B cell (primary cell): ENCODE measurements around the gene DACH1. TPM values are rescaled to one million over a fixed set of nuclear protein-coding genes. Genes with fewer than 3 reads are reported as not detected.

ENCODE experiments used
- ATAC-seq: fragments of 200-7000 bp; cut with Tn5 transposase; one replicate; pipeline ENCODE4 v1.10.0; 2021; ENCODE audit warnings: low read depth, mild to moderate bottlenecking, moderate number of reproducible peaks, moderate library complexity
- CTCF ChIA-PET: fragments of 350-600 bp; sonication (Branson Sonifier 250); formaldehyde crosslinking; loops from one replicate; lab custom pipeline; 2021; ENCODE audit warnings: antibody characterized with exemption, inconsistent platforms; lab: Charles Lee
- POLR2A ChIA-PET: fragments of 350-600 bp; sonication (Branson Sonifier 250); formaldehyde crosslinking; loops from one replicate; lab custom pipeline; 2021; ENCODE audit warnings: antibody characterized with exemption; lab: Charles Lee
- DNase-seq: peaks from one replicate; pipeline ENCODE4 v3.0.0; 2013
- H2AFZ ChIP-seq: 2 replicates; pipeline ENCODE4 v1.6.1; 2012; ENCODE audit warnings: mild to moderate bottlenecking, low read depth, low read length; ENCODE audit not compliant: insufficient read depth, poor library complexity, severe bottlenecking
- H3K27ac ChIP-seq, 2 donors: 1 replicate in 1 of 2; 2 replicates in 1 of 2; pipeline ENCODE4 v1.5.1; 2012 to 2013; ENCODE audit warnings: low read length in 2 of 2, mild to moderate bottlenecking in 2 of 2, moderate library complexity in 1 of 2
- H3K27me3 ChIP-seq, 4 experiments: fragments of 200-600 bp in 1 of 4; sonication (generic) in 1 of 4; replicated peaks in 1 of 4; 1 replicate in 2 of 4; 2 replicates in 2 of 4; pipeline versions ENCODE4 v1.6.1 to v1.7.0; 2013 to 2016; ENCODE audit warnings: low read length in 3 of 4, mild to moderate bottlenecking in 2 of 4, mixed read lengths in 1 of 4, moderate library complexity in 1 of 4; ENCODE audit not compliant: insufficient read depth in 4 of 4, control insufficient read depth in 3 of 4; ENCODE audit errors: control extremely low read depth in 1 of 4
- H3K36me3 ChIP-seq, 2 experiments: replicated peaks in 1 of 2; 1 replicate in 1 of 2; 2 replicates in 1 of 2; pipeline versions ENCODE4 v1.6.1 to v1.7.1; 2013; ENCODE audit warnings: low read length in 1 of 2; ENCODE audit not compliant: insufficient read depth in 2 of 2, control insufficient read depth in 1 of 2; ENCODE audit errors: control extremely low read depth in 1 of 2, extremely low read depth in 1 of 2
- H3K4me1 ChIP-seq, 2 donors: fragments of 200-600 bp in 1 of 2; sonication (generic) in 1 of 2; 1 replicate in 1 of 2; 2 replicates in 1 of 2; pipeline versions ENCODE4 v1.5.1 to v1.6.1; 2013 to 2017; ENCODE audit warnings: low read length in 2 of 2; ENCODE audit not compliant: control insufficient read depth in 2 of 2, insufficient read depth in 2 of 2
- H3K4me2 ChIP-seq: replicated peaks from 2 replicates; pipeline ENCODE3; 2012; ENCODE audit warnings: mild to moderate bottlenecking, low read depth, low read length; ENCODE audit not compliant: poor library complexity, severe bottlenecking
- H3K4me3 ChIP-seq, 5 experiments: fragments of 200-600 bp in 1 of 5; sonication (generic) in 1 of 5; 1 replicate in 3 of 5; 2 replicates in 2 of 5; pipeline versions ENCODE4 v1.5.1 to v1.7.0; 2011 to 2016; ENCODE audit warnings: low read length in 4 of 5, mild to moderate bottlenecking in 4 of 5, low read depth in 2 of 5, control low read depth in 1 of 5, moderate library complexity in 1 of 5; ENCODE audit not compliant: insufficient read depth in 1 of 5; ENCODE audit errors: control extremely low read depth in 1 of 5, extremely low read depth in 1 of 5
- H3K79me2 ChIP-seq: fragments of 200-600 bp; sonication (generic); one replicate; pipeline ENCODE4 v1.6.0; 2016; ENCODE audit warnings: low read length; ENCODE audit not compliant: control insufficient read depth, insufficient read depth
- H3K9ac ChIP-seq: fragments of 200-600 bp; sonication (generic); 2 replicates; pipeline ENCODE4 v1.6.1; 2017; ENCODE audit warnings: mild to moderate bottlenecking, low read length, moderate library complexity
- H3K9me3 ChIP-seq, 3 donors: one replicate each; pipeline versions ENCODE4 v1.6.1 to v1.7.1; 2013; ENCODE audit warnings: low read length in 2 of 3; ENCODE audit not compliant: control insufficient read depth in 2 of 3, insufficient read depth in 1 of 3; ENCODE audit errors: control extremely low read depth in 1 of 3
- H4K20me1 ChIP-seq: 2 replicates; pipeline ENCODE4 v1.6.0; 2012; ENCODE audit warnings: mild to moderate bottlenecking, low read length; ENCODE audit not compliant: insufficient read depth, control insufficient read depth, poor library complexity, severe bottlenecking
- H3K27ac Mint-ChIP-seq: one replicate; pipeline ENCODE4 v1.8.0; 2021; ENCODE audit warnings: mixed read lengths
- H3K27me3 Mint-ChIP-seq: one replicate; pipeline ENCODE4 v1.8.0; 2021; ENCODE audit warnings: mixed read lengths
- H3K4me1 Mint-ChIP-seq: one replicate; pipeline ENCODE4 v1.8.0; 2021; ENCODE audit warnings: mixed read lengths
- H3K4me3 Mint-ChIP-seq: one replicate; pipeline ENCODE4 v1.8.0; 2021; ENCODE audit warnings: mixed read lengths
- H3K9me3 Mint-ChIP-seq: one replicate; pipeline ENCODE4 v1.8.0; 2022; ENCODE audit warnings: mixed read lengths; ENCODE audit not compliant: insufficient read depth
- CTCF ChIP-seq: fragments of 200-600 bp; IDR thresholded peaks from one replicate; pipeline ENCODE4 v1.8.0; 2022; ENCODE audit warnings: antibody characterized with exemption, mild to moderate bottlenecking
- EZH2 ChIP-seq: IDR thresholded peaks from 2 replicates; pipeline ENCODE4 v1.6.1; 2012; ENCODE audit warnings: borderline replicate concordance, low read depth, mild to moderate bottlenecking, moderate library complexity, low read length; ENCODE audit not compliant: insufficient read depth, poor library complexity, severe bottlenecking
- WGBS: methylation state at CpG from one replicate; pipeline ENCODE4 v1.1.5; 2013; ENCODE audit warnings: missing lambda C conversion rate; ENCODE audit not compliant: insufficient coverage; 5-methylcytosine and 5-hydroxymethylcytosine counted together
- intact Hi-C: fragments of 100-400 bp; cut with micrococcal nuclease; formaldehyde crosslinking; loops from one replicate; pipeline ENCODE4 v1.10.0; 2022
- polyA plus RNA-seq: library from polyadenylated mRNA; depleted of rRNA; stranded (reverse); fragments of >200 nt; gene quantifications from 2 replicates; pipeline ENCODE4 v1.2.3, GENCODE V29; 2012
- total RNA-seq, 2 donors: library from RNA; stranded (reverse); fragments of 120-200 nt in 1 of 2; gene quantifications; 1 replicate in 1 of 2; 2 replicates in 1 of 2; pipeline versions ENCODE4 v1.2.3 to v1.2.4, GENCODE V29; 2013 to 2022

The DACH1 gene
- total and polyA plus RNA-seq, 2 donors (not counting 1 experiment from before 2014, with no cell fraction given), result not detected

DNA sequence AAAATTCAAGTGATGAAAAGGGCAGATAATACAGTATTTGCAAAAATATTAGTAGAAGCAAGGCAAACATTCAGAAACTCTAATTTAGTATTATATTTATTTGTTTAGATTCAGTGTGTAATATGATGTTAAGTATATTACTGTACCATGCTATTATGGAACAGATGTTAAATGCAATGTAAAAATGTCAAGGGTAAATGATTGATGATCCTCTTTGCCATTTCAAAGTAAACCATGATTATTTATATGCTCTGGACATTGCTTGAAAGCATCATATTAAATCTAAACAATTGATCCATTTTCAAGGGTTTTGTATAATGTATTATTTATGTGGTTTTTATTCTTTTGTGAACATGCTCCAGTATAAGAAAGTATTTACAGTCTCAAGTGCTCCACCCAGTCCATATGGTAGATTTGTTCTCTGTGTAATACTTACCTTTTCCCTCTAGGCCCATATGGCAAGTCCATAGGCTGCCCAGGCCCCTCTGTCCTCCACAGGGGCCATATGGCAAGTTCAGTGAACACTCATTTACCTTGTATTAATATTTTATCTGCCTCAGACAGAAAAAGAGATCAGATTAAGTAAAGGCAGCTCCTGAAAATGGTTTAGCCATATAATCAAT lies 353.5 kb downstream of the DACH1 start:
- CTCF ChIA-PET, result no interaction called here
- H3K27me3 ChIP-seq, result no peaks in the 10 kb centered on the region
- no peaks in the 10 kb centered on the region for H3K9me3 ChIP-seq
- no peak overlapping the region for H3K4me3 ChIP-seq
- no peaks in the 10 kb centered on the region for H3K4me1 ChIP-seq
- no peak overlapping the region for H3K27ac ChIP-seq
- POLR2A ChIA-PET, result no interaction called here
- TF ChIP-seq EZH2 (no peak), CTCF (no peak)
- DNase-seq (no peak), ATAC-seq (no peak)
- H3K36me3 ChIP-seq, result no peaks in the 10 kb centered on the region
- no peak overlapping the region for H3K4me2 ChIP-seq
- Mint-ChIP-seq H3K27ac (no peak overlapping the region), H3K27me3 (no peaks in the 10 kb centered on the region), H3K4me3 (no peak overlapping the region), H3K9me3 (no peaks in the 10 kb centered on the region), H3K4me1 (no peaks in the 10 kb centered on the region)
- intact Hi-C loops, result no loop called here
- H2AFZ ChIP-seq, result no peak overlapping the region
- no peaks in the 10 kb centered on the region for H3K79me2 ChIP-seq
- no peaks in the 10 kb centered on the region for H4K20me1 ChIP-seq
- no peak overlapping the region for H3K9ac ChIP-seq

DNA sequence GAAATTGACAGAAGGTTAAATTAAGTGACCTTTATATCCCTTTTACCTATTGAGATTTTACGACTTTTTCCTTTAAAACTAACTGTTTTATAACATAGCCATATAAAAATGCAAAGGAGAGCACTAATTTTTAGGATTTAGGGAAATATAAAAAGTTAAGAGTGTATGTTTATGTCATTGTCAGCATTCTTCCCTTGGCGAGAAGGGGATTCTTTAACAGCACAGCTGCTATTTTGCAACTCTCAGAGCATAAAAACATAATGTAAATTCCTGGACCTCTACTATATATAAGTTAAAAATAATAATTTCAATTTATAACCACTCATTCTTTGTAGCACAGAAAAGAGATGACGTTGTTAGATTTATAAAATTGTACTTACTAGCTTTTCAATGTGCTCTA lies 363.2 kb downstream of the DACH1 start:
- no peaks in the 10 kb centered on the region for H3K4me1 ChIP-seq
- ChIA-PET CTCF (no interaction called here), POLR2A (no interaction called here)
- no peak overlapping the region for H3K27ac ChIP-seq
- no peaks in the 10 kb centered on the region for H4K20me1 ChIP-seq
- H3K4me3 ChIP-seq, result no peak overlapping the region
- WGBS, result no CpG with 5 or more reads among the region's 3 CpGs
- TF ChIP-seq EZH2, result no peak
- TF ChIP-seq CTCF, result no peak
- H3K27me3 ChIP-seq, result no peaks in the 10 kb centered on the region
- no peak overlapping the region for H3K4me2 ChIP-seq
- H3K4me1 Mint-ChIP-seq, result no peaks in the 10 kb centered on the region
- no peaks in the 10 kb centered on the region for H3K27me3 Mint-ChIP-seq
- no peak overlapping the region for H3K27ac Mint-ChIP-seq
- no peak for DNase-seq
- no peaks in the 10 kb centered on the region for H3K79me2 ChIP-seq
- H3K9ac ChIP-seq, result no peak overlapping the region
- intact Hi-C loops, result no loop called here
- no peaks in the 10 kb centered on the region for H3K9me3 Mint-ChIP-seq
- no peak overlapping the region for H3K4me3 Mint-ChIP-seq
- H2AFZ ChIP-seq, result no peak overlapping the region
- ATAC-seq, result no peak
- no peaks in the 10 kb centered on the region for H3K9me3 ChIP-seq
- no peaks in the 10 kb centered on the region for H3K36me3 ChIP-seq
